Psoas muscle (tissue), 8 donors: ENCODE data around the gene APEH. TPM values are rescaled to one million over a fixed set of nuclear protein-coding genes. Genes with fewer than 3 reads are reported as not detected.

Experiments
- ATAC-seq, 4 donors: fragments of 200-7000 bp; cut with Tn5 transposase; one replicate each; pipeline ENCODE4 v1.9.1; 2020; ENCODE audit warnings: moderate library complexity in 3 of 4, mild to moderate bottlenecking in 2 of 4
- DNase-seq, 2 donors: peaks; one replicate each; pipeline ENCODE4 v3.0.0-alpha.2; 2020
- H3K27ac ChIP-seq: fragments of 200-600 bp; one replicate; pipeline ENCODE4 v1.8.0; 2022
- H3K27me3 ChIP-seq, 3 donors: fragments of 200-600 bp in 1 of 3; one replicate each; pipeline versions ENCODE4 v1.6.1 to v1.8.0; 2013 to 2022; ENCODE audit warnings: low read length in 2 of 3, mild to moderate bottlenecking in 2 of 3, moderate library complexity in 1 of 3; ENCODE audit not compliant: insufficient read depth in 3 of 3
- H3K36me3 ChIP-seq, 2 donors: fragments of 200-600 bp in 1 of 2; one replicate each; pipeline versions ENCODE4 v1.6.1 to v1.8.0; 2013 to 2022; ENCODE audit warnings: low read depth in 1 of 2, mild to moderate bottlenecking in 1 of 2, moderate library complexity in 1 of 2; ENCODE audit not compliant: insufficient read depth in 1 of 2
- H3K4me1 ChIP-seq: fragments of 200-600 bp; one replicate; pipeline ENCODE4 v1.8.0; 2022
- H3K4me3 ChIP-seq: fragments of 200-600 bp; one replicate; pipeline ENCODE4 v1.8.0; 2022; ENCODE audit warnings: mild to moderate bottlenecking
- H3K9me3 ChIP-seq: fragments of 200-600 bp; one replicate; pipeline ENCODE4 v1.8.0; 2022
- CTCF ChIP-seq: fragments of 200-600 bp; IDR thresholded peaks from one replicate; pipeline ENCODE4 v1.8.0; 2022; ENCODE audit warnings: antibody characterized with exemption
- WGBS, 3 donors: extraction: QIAGEN DNeasy Blood & Tissue Kit; methylation state at CpG; one replicate each; pipeline versions ENCODE4 v1.1.6 to v1.1.7; 2013; 5-methylcytosine and 5-hydroxymethylcytosine counted together
- intact Hi-C, 2 donors: fragments of 100-400 bp; cut with DNase I; formaldehyde crosslinking; loops; one replicate each; pipeline versions ENCODE4 v1.11.0 to v1.14.2; 2022
- polyA plus RNA-seq, 3 donors: library from polyadenylated mRNA; stranded (reverse); fragments of 200-250 nt; gene quantifications; one replicate each; pipeline ENCODE4 v1.2.3, GENCODE V29; 2013
- total RNA-seq, 4 donors: library from RNA; stranded (reverse); fragmentation: NEBNext Ultra II Directional in 2 of 4; extraction: Animal tissue kit (Norgen Biotek cat#: 25700) in 2 of 4; gene quantifications; one replicate each; pipeline versions ENCODE4 v1.2.1 to v1.2.4, GENCODE V29; 2021 to 2023
- donor health status: healthy with polysubstance abuse.
- donor health status: DM: no; HTN: no; CAD: no; lungs with moderate emphysema.
- donor health status: Bipolar disorder and iron deficiency.
- donor health status: healthy.
- donor health status: DM: yes; HTN: yes; CAD: no.
- donor health status: DM: no; HTN: no; CAD: no.
- donor health status: DM: no; HTN: no; CAD: no.
- donor health status: DM: yes; HTN: yes; CAD: no.

APEH gene
- total and polyA plus RNA-seq, 7 donors: 70.8 to 189 (median 115) TPM

GRCh38 chr3:49719214-49719884 is 45.2 kb downstream of the APEH start, which contains the start of gene AMIGO3:
AMIGO3 (minus strand) TSS chr3:49719684; CDS start chr3:49719465, 219 bp downstream.
- Histone ChIP-seq H3K27me3 (no peaks in the 10 kb centered on the region), H3K27ac (peak within 1 kb of the TSS; percentile 26), H3K36me3 (peaks cover 0 to 53% of the 10 kb centered on the region in 2 donors), H3K4me1 (peaks cover 40% of the 10 kb centered on the region), H3K9me3 (no peaks in the 10 kb centered on the region), H3K4me3 (peak within 1 kb of the TSS; percentile 63)
- ATAC-seq (peak; percentile 61 to 75 (median 66)), DNase-seq (peak; percentile 97)
- peak; percentile 56 for TF ChIP-seq CTCF
- 1 to 2% (median 1%) methylated on average over 46 to 50 of the region's 50 CpGs for WGBS, 3 donors
- intact Hi-C loops: loop anchor here in 1 of 2 donors (5.0 kb wide), 1 partner anchor 123 kb away; no protein-coding TSS in a partner anchor

GRCh38 chr3:49720855-49721595 is 46.9 kb downstream of the APEH start:
- H3K9me3 ChIP-seq: no peaks in the 10 kb centered on the region
- intact Hi-C loops: no loop called here
- no peak overlapping the region for H3K27ac ChIP-seq
- no peak overlapping the region for H3K4me3 ChIP-seq
- DNase-seq (no peak), ATAC-seq (no peak)
- H3K27me3 ChIP-seq: no peaks in the 10 kb centered on the region
- WGBS, 3 donors: 33 to 56% (median 40%) methylated on average over 4 of the region's 4 CpGs
- H3K36me3 ChIP-seq: peaks cover 0 to 59% of the 10 kb centered on the region in 2 donors
- H3K4me1 ChIP-seq: peaks cover 42% of the 10 kb centered on the region
- TF ChIP-seq CTCF: no peak

GRCh38 chr3:49721596-49721895 is 47.4 kb downstream of the APEH start:
- DNase-seq (no peak), ATAC-seq (no peak)
- Histone ChIP-seq H3K27me3 (no peaks in the 10 kb centered on the region), H3K4me3 (no peak overlapping the region), H3K36me3 (peaks cover 0 to 59% of the 10 kb centered on the region in 2 donors), H3K9me3 (no peaks in the 10 kb centered on the region), H3K4me1 (peaks cover 42% of the 10 kb centered on the region), H3K27ac (no peak overlapping the region)
- TF ChIP-seq CTCF: no peak
- intact Hi-C loops: no loop called here
- WGBS, 3 donors: 54 to 69% (median 55%) methylated on average over 9 of the region's 9 CpGs

GRCh38 chr3:49721896-49722781 is 48.0 kb downstream of the APEH start:
- no peaks in the 10 kb centered on the region for H3K27me3 ChIP-seq
- H3K9me3 ChIP-seq: no peaks in the 10 kb centered on the region
- peaks cover 42% of the 10 kb centered on the region for H3K4me1 ChIP-seq
- no peak for TF ChIP-seq CTCF
- no peak overlapping the region for H3K27ac ChIP-seq
- WGBS, 3 donors: 65 to 81% (median 71%) methylated on average over 25 to 26 of the region's 26 CpGs
- H3K4me3 ChIP-seq: peak overlapping the region; percentile 83
- H3K36me3 ChIP-seq: peaks cover under 1 to 59% of the 10 kb centered on the region in 2 donors
- no peak for ATAC-seq
- intact Hi-C loops: no loop called here
- peak in 1 of 2 donors; percentile 57 for DNase-seq
